ENCODE measurements around the gene EML6.

Gene EML6

DNA sequence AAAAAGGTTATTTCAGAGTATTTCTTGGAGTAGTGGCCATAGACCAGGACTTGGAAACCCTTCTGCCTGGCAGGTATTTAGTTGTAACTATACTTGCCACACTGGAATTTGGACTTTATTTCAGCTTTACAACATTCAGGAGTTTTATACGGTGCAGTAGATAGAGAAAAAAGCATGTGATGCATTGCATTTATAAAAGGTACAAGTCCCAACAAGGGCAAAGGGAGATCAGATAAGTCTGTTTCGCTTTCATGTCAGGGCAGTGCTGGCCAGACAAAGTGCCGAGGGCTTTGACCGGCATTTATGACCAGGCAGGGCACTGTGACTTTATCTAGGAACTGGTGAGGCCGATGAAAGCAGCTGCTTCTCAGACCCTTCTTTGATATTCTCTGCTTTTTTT, 181.4 kb downstream of the EML6 start:
- Histone ChIP-seq H3K27me3 (ENCODE audit: control insufficient read depth, insufficient read depth, low read length) (no peaks in the 10 kb centered on the region), H3K9ac (ENCODE audit: low read length) (no peak overlapping the region), H3K4me1 (ENCODE audit: control insufficient read depth, insufficient read depth, low read length) (no peaks in the 10 kb centered on the region), H3K27ac (ENCODE audit: low read depth, low read length) (no peak overlapping the region), H3K36me3 (ENCODE audit: control insufficient read depth, insufficient read depth, low read length) (no peaks in the 10 kb centered on the region), H3K4me3 (ENCODE audit: low read length) (no peak overlapping the region)

DNA sequence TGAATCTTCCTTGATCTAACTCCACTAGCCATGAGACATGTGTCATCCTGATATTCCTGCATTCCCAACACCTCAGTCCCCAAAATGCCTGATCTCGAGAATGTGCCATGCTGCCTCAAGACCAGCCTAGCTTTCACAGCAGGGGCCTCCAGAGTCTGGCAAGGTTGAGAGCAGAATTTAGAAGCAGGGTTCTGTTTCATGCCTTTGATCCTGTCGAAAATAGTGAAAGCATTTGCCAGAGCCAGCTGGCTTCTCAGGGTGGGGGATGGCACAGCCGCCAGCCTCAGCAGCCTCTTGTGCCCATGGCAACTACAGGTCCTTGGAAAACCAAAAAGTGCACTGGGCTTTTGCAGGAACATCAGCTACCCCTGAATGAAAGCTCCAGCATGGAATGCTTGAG, 183.3 kb downstream of the EML6 start:
- no peak overlapping the region for H3K4me3 ChIP-seq (ENCODE audit: low read length)

DNA sequence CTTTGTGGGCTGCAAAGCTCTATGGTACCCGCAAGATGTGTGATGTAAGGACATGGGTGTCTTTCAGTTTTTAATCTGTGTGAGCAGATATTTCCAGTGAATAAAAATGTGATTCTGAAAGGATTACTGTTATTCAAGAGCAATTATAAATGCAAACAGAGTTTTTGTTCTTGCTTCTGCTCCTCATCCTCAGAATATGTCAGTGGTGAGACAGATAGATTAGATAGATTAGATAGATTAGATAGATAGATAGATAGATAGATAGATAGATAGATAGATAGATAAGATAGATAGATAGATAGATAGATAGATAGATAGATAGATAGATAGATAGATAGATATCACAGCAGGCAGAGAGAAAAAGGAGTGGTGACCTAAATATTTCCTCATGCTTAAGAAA, 184.2 kb downstream of the EML6 start:
- Histone ChIP-seq H3K9ac (ENCODE audit: low read length) (no peak overlapping the region), H3K36me3 (ENCODE audit: control insufficient read depth, insufficient read depth, low read length) (no peaks in the 10 kb centered on the region), H3K4me3 (ENCODE audit: low read length) (no peak overlapping the region), H3K27me3 (ENCODE audit: control insufficient read depth, insufficient read depth, low read length) (no peaks in the 10 kb centered on the region), H3K27ac (ENCODE audit: low read depth, low read length) (no peak overlapping the region), H3K4me1 (ENCODE audit: control insufficient read depth, insufficient read depth, low read length) (no peaks in the 10 kb centered on the region)

More for the DNA sequence above, 183.3 kb downstream of the EML6 start:
- H3K27ac ChIP-seq (ENCODE audit: low read depth, low read length) = no peak overlapping the region
- no peaks in the 10 kb centered on the region for H3K4me1 ChIP-seq (ENCODE audit: control insufficient read depth, insufficient read depth, low read length)
- no peak overlapping the region for H3K9ac ChIP-seq (ENCODE audit: low read length)
- H3K27me3 ChIP-seq (ENCODE audit: control insufficient read depth, insufficient read depth, low read length) = no peaks in the 10 kb centered on the region
- no peaks in the 10 kb centered on the region for H3K36me3 ChIP-seq (ENCODE audit: control insufficient read depth, insufficient read depth, low read length)

DNA sequence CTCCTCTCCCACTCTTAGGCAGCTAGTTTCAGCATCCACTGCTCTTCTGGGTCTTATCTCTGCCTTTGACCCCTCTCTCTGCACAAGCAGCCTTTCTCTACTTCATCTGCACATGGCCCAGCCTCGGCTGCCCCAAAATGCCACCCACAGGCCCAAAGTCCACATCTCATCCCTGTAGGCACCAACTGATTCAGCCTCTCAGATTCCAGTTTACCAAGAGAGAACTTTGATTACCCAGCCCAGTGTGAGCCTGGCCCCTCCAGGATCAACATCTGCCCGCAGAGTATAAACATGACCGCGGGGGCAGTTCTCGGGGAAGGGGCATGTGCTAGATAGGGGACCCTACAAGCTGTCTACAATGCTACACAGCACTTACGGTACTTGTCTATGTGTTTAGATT, 185.1 kb downstream of the EML6 start:
- Histone ChIP-seq H3K27ac (ENCODE audit: low read depth, low read length) (no peak overlapping the region), H3K4me1 (ENCODE audit: control insufficient read depth, insufficient read depth, low read length) (no peaks in the 10 kb centered on the region), H3K9ac (ENCODE audit: low read length) (no peak overlapping the region), H3K36me3 (ENCODE audit: control insufficient read depth, insufficient read depth, low read length) (no peaks in the 10 kb centered on the region), H3K4me3 (ENCODE audit: low read length) (no peak overlapping the region), H3K27me3 (ENCODE audit: control insufficient read depth, insufficient read depth, low read length) (no peaks in the 10 kb centered on the region)

DNA sequence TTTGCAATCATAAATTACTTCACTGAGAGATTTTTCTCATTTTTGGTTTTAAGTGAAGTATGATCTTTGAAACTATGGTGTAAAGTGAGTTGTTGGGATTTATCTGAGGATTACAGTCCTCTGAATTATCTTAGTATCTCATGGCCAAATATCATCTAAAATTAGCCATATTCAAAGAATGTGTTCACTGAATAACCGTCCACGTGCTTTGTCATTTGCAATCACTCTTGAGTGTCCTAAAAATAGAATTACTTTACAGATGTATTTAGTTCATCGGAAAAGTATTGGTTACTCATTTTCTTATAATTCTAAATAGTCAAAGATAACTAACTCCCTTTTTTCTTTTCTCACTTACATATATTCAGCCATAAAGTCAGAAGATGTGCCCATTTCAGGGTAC, 185.5 kb downstream of the EML6 start:
- Histone ChIP-seq H3K9ac (ENCODE audit: low read length) (no peak overlapping the region), H3K4me1 (ENCODE audit: control insufficient read depth, insufficient read depth, low read length) (no peaks in the 10 kb centered on the region), H3K4me3 (ENCODE audit: low read length) (no peak overlapping the region), H3K27ac (ENCODE audit: low read depth, low read length) (no peak overlapping the region), H3K36me3 (ENCODE audit: control insufficient read depth, insufficient read depth, low read length) (no peaks in the 10 kb centered on the region), H3K27me3 (ENCODE audit: control insufficient read depth, insufficient read depth, low read length) (no peaks in the 10 kb centered on the region)

DNA sequence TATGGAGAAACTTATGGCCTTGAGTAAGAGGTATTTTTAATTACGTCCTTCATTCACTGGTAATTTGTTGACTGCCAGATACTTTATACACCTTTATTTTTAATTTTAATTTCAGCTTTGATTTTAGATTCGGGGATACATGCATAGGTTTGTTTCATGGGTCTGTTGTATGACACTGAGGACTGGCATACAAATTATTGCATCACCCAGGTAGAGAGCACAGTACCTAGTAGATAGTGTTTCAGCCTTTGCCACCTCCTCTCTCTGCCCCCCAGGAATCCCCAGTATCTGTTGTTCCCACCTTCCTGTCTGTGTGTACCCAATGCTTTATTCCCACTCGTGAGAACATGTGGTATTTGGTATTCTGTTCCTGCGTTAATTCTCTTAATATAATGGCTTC, 188.8 kb downstream of the EML6 start:
- Histone ChIP-seq H3K27ac (ENCODE audit: low read depth, low read length) (no peak overlapping the region), H3K4me1 (ENCODE audit: control insufficient read depth, insufficient read depth, low read length) (no peaks in the 10 kb centered on the region), H3K4me3 (ENCODE audit: low read length) (no peak overlapping the region)

DNA sequence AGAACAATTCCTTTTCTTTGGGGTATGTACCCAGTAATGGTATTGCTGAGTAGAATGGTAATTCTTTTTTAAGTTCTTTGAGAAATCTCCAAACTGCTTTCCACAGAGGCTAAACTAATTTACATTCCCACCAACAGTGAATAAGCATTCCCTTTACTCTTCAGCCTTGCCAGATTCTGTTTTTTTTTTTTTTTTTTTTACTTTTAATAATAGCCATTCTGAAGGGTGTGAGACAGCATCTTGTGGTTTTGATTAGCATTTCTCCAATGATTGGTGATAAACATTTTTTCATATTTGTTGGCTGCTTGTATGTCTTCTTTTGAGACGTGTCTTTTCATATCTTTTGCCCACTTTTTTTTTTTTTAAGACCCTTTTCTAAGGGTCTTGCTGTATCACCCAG, 189.4 kb downstream of the EML6 start:
- Histone ChIP-seq H3K27ac (ENCODE audit: low read depth, low read length) (no peak overlapping the region), H3K4me1 (ENCODE audit: control insufficient read depth, insufficient read depth, low read length) (no peaks in the 10 kb centered on the region), H3K9ac (ENCODE audit: low read length) (no peak overlapping the region), H3K4me3 (ENCODE audit: low read length) (no peak overlapping the region), H3K27me3 (ENCODE audit: control insufficient read depth, insufficient read depth, low read length) (no peaks in the 10 kb centered on the region), H3K36me3 (ENCODE audit: control insufficient read depth, insufficient read depth, low read length) (no peaks in the 10 kb centered on the region)

More for the DNA sequence above, 188.8 kb downstream of the EML6 start:
- H3K9ac ChIP-seq (ENCODE audit: low read length) = no peak overlapping the region
- no peaks in the 10 kb centered on the region for H3K27me3 ChIP-seq (ENCODE audit: control insufficient read depth, insufficient read depth, low read length)
- no peaks in the 10 kb centered on the region for H3K36me3 ChIP-seq (ENCODE audit: control insufficient read depth, insufficient read depth, low read length)

DNA sequence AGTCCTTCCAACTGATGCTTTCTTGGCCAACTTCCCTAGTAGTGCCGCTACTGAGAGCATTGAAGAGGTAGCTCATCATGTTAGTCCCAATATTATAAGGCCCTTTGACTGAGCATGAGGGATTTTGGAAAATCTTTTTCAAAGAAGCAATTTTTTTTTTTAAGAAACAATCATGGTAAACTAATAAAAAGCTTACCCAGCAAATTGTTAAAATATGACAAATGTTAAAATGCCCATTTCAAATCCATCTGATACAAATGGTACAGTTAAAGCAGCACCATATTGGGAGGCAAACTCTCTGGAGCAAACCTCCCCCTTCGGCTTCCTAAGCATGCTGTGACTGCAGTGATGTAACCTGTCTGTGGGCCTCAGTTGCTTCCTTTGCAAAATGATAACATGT, 191.2 kb downstream of the EML6 start:
- no peak overlapping the region for H3K27ac ChIP-seq (ENCODE audit: low read depth, low read length)
- H3K36me3 ChIP-seq (ENCODE audit: control insufficient read depth, insufficient read depth, low read length) = no peaks in the 10 kb centered on the region
- H3K9ac ChIP-seq (ENCODE audit: low read length) = no peak overlapping the region
- H3K27me3 ChIP-seq (ENCODE audit: control insufficient read depth, insufficient read depth, low read length) = no peaks in the 10 kb centered on the region
- no peaks in the 10 kb centered on the region for H3K4me1 ChIP-seq (ENCODE audit: control insufficient read depth, insufficient read depth, low read length)
- H3K4me3 ChIP-seq (ENCODE audit: low read length) = no peak overlapping the region

DNA sequence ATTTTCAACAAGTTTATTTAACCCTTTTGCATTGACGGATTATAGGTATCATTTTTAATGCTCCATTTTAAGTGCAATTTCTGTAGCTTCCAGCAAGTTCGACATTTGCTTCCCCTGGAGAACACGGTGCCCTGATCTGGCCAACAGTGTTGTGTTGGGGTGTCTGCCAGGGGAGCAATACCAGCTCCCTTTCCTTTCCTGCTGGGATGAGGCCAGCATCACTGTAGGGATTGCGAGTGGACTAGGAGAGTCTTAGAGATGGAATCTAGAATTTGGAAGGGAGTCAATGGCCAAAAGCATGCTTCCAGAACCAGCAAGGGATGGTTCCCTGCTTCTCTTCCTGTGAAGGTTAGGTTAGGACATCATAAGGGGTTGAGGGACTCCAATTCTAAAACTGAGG, 191.6 kb downstream of the EML6 start:
- Histone ChIP-seq H3K4me3 (ENCODE audit: low read length) (no peak overlapping the region), H3K4me1 (ENCODE audit: control insufficient read depth, insufficient read depth, low read length) (no peaks in the 10 kb centered on the region), H3K27ac (ENCODE audit: low read depth, low read length) (no peak overlapping the region), H3K9ac (ENCODE audit: low read length) (no peak overlapping the region), H3K27me3 (ENCODE audit: control insufficient read depth, insufficient read depth, low read length) (no peaks in the 10 kb centered on the region), H3K36me3 (ENCODE audit: control insufficient read depth, insufficient read depth, low read length) (no peaks in the 10 kb centered on the region)

DNA sequence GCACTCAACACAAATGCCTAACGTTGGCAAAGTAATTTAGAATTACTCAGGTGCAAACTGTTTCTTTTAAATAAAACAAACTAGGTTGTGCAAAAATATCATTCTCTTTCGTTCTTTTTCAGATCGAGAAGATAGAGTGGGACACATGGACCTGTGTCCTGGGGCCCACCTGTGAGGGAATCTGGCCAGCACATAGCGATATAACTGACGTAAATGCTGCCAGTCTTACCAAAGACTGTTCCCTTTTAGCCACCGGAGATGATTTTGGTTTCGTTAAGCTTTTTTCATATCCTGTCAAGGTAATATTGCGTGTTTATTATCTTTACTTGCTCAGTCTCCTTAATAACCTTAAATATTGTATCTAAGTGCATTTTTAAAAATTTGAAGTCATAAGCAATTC, 193.2 kb downstream of the EML6 start:
- Histone ChIP-seq H3K4me1 (ENCODE audit: control insufficient read depth, insufficient read depth, low read length) (no peaks in the 10 kb centered on the region), H3K36me3 (ENCODE audit: control insufficient read depth, insufficient read depth, low read length) (no peaks in the 10 kb centered on the region), H3K27me3 (ENCODE audit: control insufficient read depth, insufficient read depth, low read length) (no peaks in the 10 kb centered on the region), H3K27ac (ENCODE audit: low read depth, low read length) (no peak overlapping the region), H3K4me3 (ENCODE audit: low read length) (no peak overlapping the region), H3K9ac (ENCODE audit: low read length) (no peak overlapping the region)

DNA sequence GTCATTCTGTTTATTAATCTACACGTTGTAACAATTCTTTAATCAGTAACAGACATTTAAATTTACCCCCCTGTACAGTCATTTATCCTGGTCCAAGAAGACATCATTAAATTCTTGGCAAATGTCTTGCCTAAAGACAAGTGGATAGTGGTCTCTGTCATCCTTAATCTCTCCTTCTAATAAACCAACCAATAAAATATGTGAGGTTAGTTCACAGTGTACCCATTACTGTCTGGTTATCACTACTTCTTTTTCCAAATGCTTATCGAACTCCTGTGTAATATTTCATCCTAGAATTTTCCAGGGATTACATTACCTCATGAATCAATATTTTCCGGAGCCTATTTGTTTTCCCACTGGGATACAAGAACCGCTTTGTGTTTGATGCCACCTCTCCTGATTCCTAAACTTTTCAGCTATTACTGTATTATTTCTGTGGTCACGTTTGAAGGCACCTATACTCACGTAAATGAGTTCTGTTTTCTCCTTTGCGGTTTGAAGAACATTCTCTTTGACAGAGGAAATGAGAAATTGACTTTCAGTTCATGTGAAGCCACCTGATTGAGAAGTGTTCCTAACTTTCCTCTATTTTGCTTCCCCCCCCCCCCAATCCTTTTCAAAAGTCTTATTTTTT, 195.3 kb downstream of the EML6 start:
- H3K4me1 ChIP-seq (ENCODE audit: control insufficient read depth, insufficient read depth, low read length) = no peaks in the 10 kb centered on the region

DNA sequence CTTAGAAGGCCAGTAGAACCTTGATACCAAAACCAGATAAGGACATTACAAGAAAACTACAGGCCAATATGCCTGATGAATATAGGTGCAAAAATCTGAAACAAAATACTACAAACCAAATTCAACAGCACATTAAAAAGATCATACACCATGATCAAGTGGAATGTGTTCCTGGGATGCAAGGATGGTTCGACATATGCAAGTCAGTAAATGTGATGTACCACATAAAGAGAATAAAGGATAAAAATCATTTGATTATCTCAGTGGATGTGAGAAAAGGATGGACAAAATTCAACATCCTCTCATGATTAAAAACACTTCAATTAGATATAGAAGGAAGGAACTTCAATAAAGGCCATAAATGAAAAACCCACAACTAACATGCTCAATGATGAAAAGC, 197.2 kb downstream of the EML6 start:
- no peaks in the 10 kb centered on the region for H3K36me3 ChIP-seq (ENCODE audit: control insufficient read depth, insufficient read depth, low read length)
- no peak overlapping the region for H3K27ac ChIP-seq (ENCODE audit: low read depth, low read length)
- no peaks in the 10 kb centered on the region for H3K4me1 ChIP-seq (ENCODE audit: control insufficient read depth, insufficient read depth, low read length)
- H3K4me3 ChIP-seq (ENCODE audit: low read length) = no peak overlapping the region
- H3K9ac ChIP-seq (ENCODE audit: low read length) = no peak overlapping the region
- H3K27me3 ChIP-seq (ENCODE audit: control insufficient read depth, insufficient read depth, low read length) = no peaks in the 10 kb centered on the region

More for the DNA sequence above, 195.3 kb downstream of the EML6 start:
- Histone ChIP-seq H3K27me3 (ENCODE audit: control insufficient read depth, insufficient read depth, low read length) (no peaks in the 10 kb centered on the region), H3K36me3 (ENCODE audit: control insufficient read depth, insufficient read depth, low read length) (no peaks in the 10 kb centered on the region), H3K9ac (ENCODE audit: low read length) (no peak overlapping the region), H3K4me3 (ENCODE audit: low read length) (no peak overlapping the region), H3K27ac (ENCODE audit: low read depth, low read length) (no peak overlapping the region)

DNA sequence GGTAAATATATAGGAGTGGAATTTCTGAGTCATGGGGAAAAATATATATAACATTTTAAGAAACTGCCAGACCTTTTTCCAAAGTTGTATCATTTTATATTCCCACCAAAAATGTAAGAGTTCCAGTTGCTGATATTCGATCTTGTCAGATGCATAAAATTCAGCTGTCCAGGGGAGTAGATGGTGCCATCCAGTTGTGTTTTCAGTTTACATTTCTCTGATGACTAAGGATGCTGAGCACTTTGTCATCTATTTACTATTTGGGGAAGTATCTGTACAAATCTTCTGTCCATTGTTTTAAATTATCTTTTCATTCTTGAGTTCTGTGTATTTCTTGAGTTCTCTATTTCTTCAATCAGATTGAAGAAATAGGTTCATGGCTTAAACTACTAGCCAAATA, 200.7 kb downstream of the EML6 start:
- H3K27ac ChIP-seq (ENCODE audit: low read depth, low read length) = no peak overlapping the region
- no peak overlapping the region for H3K9ac ChIP-seq (ENCODE audit: low read length)
- H3K4me3 ChIP-seq (ENCODE audit: low read length) = no peak overlapping the region
- H3K27me3 ChIP-seq (ENCODE audit: control insufficient read depth, insufficient read depth, low read length) = no peaks in the 10 kb centered on the region
- no peaks in the 10 kb centered on the region for H3K4me1 ChIP-seq (ENCODE audit: control insufficient read depth, insufficient read depth, low read length)
- no peaks in the 10 kb centered on the region for H3K36me3 ChIP-seq (ENCODE audit: control insufficient read depth, insufficient read depth, low read length)
